Ishikawa (cell line): ENCODE data around the gene ATF6.

Experiments used
- CEBPB ChIP-seq: IDR thresholded peaks from 2 replicates; pipeline ENCODE4 v1.6.1; 2012
- CREB1 ChIP-seq: IDR thresholded peaks from 2 replicates; pipeline ENCODE4 v1.6.1; 2012; ENCODE audit warnings: low read depth
- EGR1 ChIP-seq: IDR thresholded peaks from 2 replicates; pipeline ENCODE4 v1.6.1; 2012
- EP300 ChIP-seq: IDR thresholded peaks from 2 replicates; pipeline ENCODE4 v1.6.1; 2012; ENCODE audit warnings: borderline replicate concordance
- FOXM1 ChIP-seq: IDR thresholded peaks from 2 replicates; pipeline ENCODE4 v1.6.1; 2012; ENCODE audit warnings: low read depth, borderline replicate concordance
- MAX ChIP-seq: IDR thresholded peaks from 2 replicates; pipeline ENCODE4 v1.6.1; 2012
- NFIC ChIP-seq: IDR thresholded peaks from 2 replicates; pipeline ENCODE4 v1.6.1; 2012
- RAD21 ChIP-seq: IDR thresholded peaks from 2 replicates; pipeline ENCODE4 v1.6.1; 2012; ENCODE audit warnings: low read depth
- REST ChIP-seq: IDR thresholded peaks from 2 replicates; pipeline ENCODE4 v1.6.1; 2012; ENCODE audit warnings: low read depth, mild to moderate bottlenecking
- TAF1 ChIP-seq: IDR thresholded peaks from 2 replicates; pipeline ENCODE4 v1.6.1; 2012; ENCODE audit warnings: low read depth, mild to moderate bottlenecking
- TCF12 ChIP-seq: IDR thresholded peaks from 2 replicates; pipeline ENCODE4 v1.6.1; 2012; ENCODE audit warnings: low read depth
- TEAD4 ChIP-seq: IDR thresholded peaks from 2 replicates; pipeline ENCODE4 v1.6.1; 2012
- YY1 ChIP-seq: IDR thresholded peaks from 2 replicates; pipeline ENCODE4 v1.6.1; 2012; ENCODE audit warnings: low read depth
- ZBTB7A ChIP-seq: IDR thresholded peaks from 2 replicates; pipeline ENCODE4 v1.6.1; 2012; ENCODE audit warnings: low read depth
- TF ChIP-seq, protein P1 (sequence below): IDR thresholded peaks from 2 replicates; pipeline ENCODE4 v1.6.1; 2012

ATF6 gene

GRCh38 chr1:161825831-161826230 lies 59.7 kb downstream of the ATF6 start:
- TF ChIP-seq NFIC, result no peak
- no peak for TF ChIP-seq REST
- no peak for TF ChIP-seq EGR1
- TF ChIP-seq ZBTB7A, result no peak
- TF ChIP-seq RAD21, result no peak
- no peak for TF ChIP-seq CREB1
- TF ChIP-seq FOXM1, result no peak
- TF ChIP-seq TCF12, result no peak
- TF ChIP-seq EP300, result no peak
- no peak for TF ChIP-seq TEAD4
- TF ChIP-seq, protein P1, sequence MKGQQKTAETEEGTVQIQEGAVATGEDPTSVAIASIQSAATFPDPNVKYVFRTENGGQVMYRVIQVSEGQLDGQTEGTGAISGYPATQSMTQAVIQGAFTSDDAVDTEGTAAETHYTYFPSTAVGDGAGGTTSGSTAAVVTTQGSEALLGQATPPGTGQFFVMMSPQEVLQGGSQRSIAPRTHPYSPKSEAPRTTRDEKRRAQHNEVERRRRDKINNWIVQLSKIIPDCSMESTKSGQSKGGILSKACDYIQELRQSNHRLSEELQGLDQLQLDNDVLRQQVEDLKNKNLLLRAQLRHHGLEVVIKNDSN, result no peak
- no peak for TF ChIP-seq TAF1
- TF ChIP-seq CEBPB, result no peak
- TF ChIP-seq MAX, result no peak

DNA sequence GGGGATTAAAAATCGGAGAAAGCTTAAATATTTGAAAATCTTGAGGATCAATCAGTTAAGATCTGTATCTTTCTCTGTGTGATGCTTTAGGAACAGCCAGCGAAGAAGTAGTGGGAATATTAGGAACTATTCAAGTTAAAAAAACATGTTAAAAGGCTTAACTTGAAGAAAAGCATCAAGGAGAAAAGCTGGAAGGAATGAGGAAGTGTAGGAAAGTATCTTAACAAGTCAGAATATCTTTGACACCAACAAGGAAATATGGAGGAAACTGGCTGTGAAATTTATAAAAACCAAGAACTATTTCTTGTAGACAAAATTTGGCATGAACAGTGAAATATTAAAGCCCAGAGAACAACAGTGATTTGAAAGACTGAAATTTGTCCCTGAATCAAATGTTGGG lies 60.4 kb downstream of the ATF6 start:
- no peak for TF ChIP-seq EP300
- no peak for TF ChIP-seq FOXM1
- no peak for TF ChIP-seq YY1
- TF ChIP-seq TAF1, result no peak
- TF ChIP-seq EGR1, result no peak
- TF ChIP-seq, protein P1, result no peak
- TF ChIP-seq CEBPB, result no peak

- no peak for TF ChIP-seq EP300
- TF ChIP-seq TCF12, result no peak
Observed at GRCh38 chr1:161827786-161828185, 61.7 kb downstream of the ATF6 start.

- TF ChIP-seq CEBPB (no peak), REST (no peak), TCF12 (no peak), TAF1 (no peak), EP300 (no peak), RAD21 (no peak), CREB1 (no peak), MAX (no peak), YY1 (no peak), FOXM1 (no peak), TEAD4 (no peak), NFIC (no peak), EGR1 (no peak), ZBTB7A (no peak)
- TF ChIP-seq, protein P1, result no peak
Observed at GRCh38 chr1:161834967-161835550, 68.9 kb downstream of the ATF6 start.

- no peak for TF ChIP-seq TAF1
Observed at GRCh38 chr1:161836018-161836417, 69.9 kb downstream of the ATF6 start.

GRCh38 chr1:161838362-161838761 lies 72.2 kb downstream of the ATF6 start:
- TF ChIP-seq TCF12 (no peak), ZBTB7A (no peak), EP300 (no peak)
- TF ChIP-seq, protein P1, result no peak
